Stomach (tissue), 9 donors: Measurements from ENCODE around the gene KIAA1958. TPM values are rescaled to one million over a fixed set of nuclear protein-coding genes. Genes with fewer than 3 reads are reported as not detected.

ENCODE experiments used
- DNase-seq, 2 donors: peaks; one replicate each; pipeline versions ENCODE4 v3.0.0 to v3.0.0-alpha.2; 2013 to 2019
- H3K27ac ChIP-seq, 5 donors: fragments of 200-600 bp in 4 of 5; sonication (generic) in 4 of 5; one replicate each; pipeline ENCODE4 v1.5.1; 2013 to 2019; ENCODE audit warnings: mild to moderate bottlenecking in 1 of 5, moderate library complexity in 1 of 5
- H3K27me3 ChIP-seq, 3 donors: fragments of 200-600 bp; sonication (generic); one replicate each; pipeline ENCODE4 v1.5.1; 2017 to 2019; ENCODE audit warnings: mixed run types in 1 of 3
- H3K36me3 ChIP-seq, 4 donors: fragments of 200-600 bp; sonication (generic); 1 replicate in 3 of 4; 2 replicates in 1 of 4; pipeline ENCODE4 v1.5.1; 2016 to 2019
- H3K4me1 ChIP-seq, 4 donors: fragments of 200-600 bp; sonication (generic); one replicate each; pipeline ENCODE4 v1.5.1; 2016 to 2019
- H3K4me3 ChIP-seq, 4 donors: fragments of 200-600 bp; sonication (generic) in 3 of 4; one replicate each; pipeline ENCODE4 v1.5.1; 2016 to 2019; ENCODE audit warnings: mild to moderate bottlenecking in 1 of 4
- H3K9me3 ChIP-seq, 4 donors: fragments of 200-600 bp; sonication (generic); one replicate each; pipeline ENCODE4 v1.5.1; 2016 to 2019
- EP300 ChIP-seq: sonication (generic); formaldehyde crosslinking; IDR thresholded peaks from one replicate; pipeline ENCODE4 v1.6.1; 2017; ENCODE audit warnings: antibody characterized with exemption
- POLR2A ChIP-seq, 4 donors: fragments of 450-650 bp; IDR thresholded peaks; one replicate each; pipeline ENCODE4 v1.6.1; 2016; ENCODE audit warnings: antibody characterized with exemption in 4 of 4, control low read depth in 2 of 4, mild to moderate bottlenecking in 1 of 4, moderate library complexity in 1 of 4
- POLR2AphosphoS5 ChIP-seq, 3 donors: sonication (generic); formaldehyde crosslinking; IDR thresholded peaks; one replicate each; pipeline ENCODE4 v1.6.1; 2016; ENCODE audit warnings: antibody characterized with exemption in 3 of 3
- WGBS, 5 donors: extraction: QIAGEN DNeasy Blood & Tissue Kit in 3 of 5; methylation state at CpG; one replicate each; pipeline versions ENCODE4 v1.1.5 to v1.1.7; 2013 to 2018; 5-methylcytosine and 5-hydroxymethylcytosine counted together
- intact Hi-C: fragments of 100-400 bp; cut with DNase I; formaldehyde crosslinking; loops from one replicate; pipeline ENCODE4 v1.15.1; 2023; ENCODE audit warnings: low total_unique reads
- polyA plus RNA-seq, 3 donors: library from polyadenylated mRNA; stranded (reverse); fragments of 200-250 nt; gene quantifications; one replicate each; pipeline ENCODE4 v1.2.3, GENCODE V29; 2013
- total RNA-seq, 5 donors: library from RNA; depleted of rRNA; stranded (reverse); fragments of >200 nt; gene quantifications; one replicate each; pipeline versions ENCODE4 v1.1.0 to v1.2.3, GENCODE V29; 2014 to 2016
- TF ChIP-seq, protein P1 (sequence below), 7 experiments: fragments of 450-650 bp in 4 of 7; fragments of 200-600 bp in 3 of 7; sonication (generic) in 3 of 7; IDR thresholded peaks; one replicate each; pipeline ENCODE4 v1.5.1; 2016 to 2019; ENCODE audit warnings: antibody characterized with exemption in 7 of 7, control low read depth in 2 of 7, mild to moderate bottlenecking in 1 of 7
- donor health status: healthy with polysubstance abuse.
- donor health status: Bipolar disorder and iron deficiency.
- donor health status: healthy.

The KIAA1958 gene
- total and polyA plus RNA-seq, 8 donors, result 0.60 to 77.7 (median 12.8) TPM

DNA sequence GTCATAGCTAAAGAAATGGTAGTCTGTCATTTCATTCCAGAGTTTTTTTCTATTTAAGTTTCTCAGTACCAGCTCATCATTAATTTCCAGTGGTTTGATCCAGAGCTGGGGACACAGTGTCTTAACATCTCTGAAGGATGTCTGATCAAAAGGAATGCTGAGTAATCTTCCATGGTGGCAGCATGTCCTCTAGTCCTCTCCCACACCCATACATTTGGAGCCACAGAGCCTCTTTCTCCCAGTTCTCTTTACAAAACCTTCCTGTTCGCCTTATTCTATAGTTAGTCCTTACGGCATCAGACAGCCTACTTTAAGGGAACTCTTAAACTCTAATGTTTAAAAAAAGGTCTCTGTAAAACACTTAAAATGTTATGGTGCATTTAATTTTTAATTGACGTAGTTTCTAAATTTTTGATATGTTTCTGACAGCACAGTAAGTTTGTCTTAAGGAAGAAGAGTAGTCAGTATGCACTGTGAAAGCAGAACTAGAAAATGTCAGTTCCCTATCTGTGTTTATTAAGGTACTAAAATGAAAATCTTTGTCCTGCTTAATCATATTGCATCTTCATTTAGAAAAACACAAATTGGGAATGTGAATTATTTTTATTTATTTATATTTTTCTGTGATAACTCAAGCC, 134.5 kb downstream of the KIAA1958 start:
- H3K36me3 ChIP-seq, result peaks cover 0 to 12% (median 10%) of the 10 kb centered on the region in 4 donors
- H3K4me3 ChIP-seq, result no peak overlapping the region
- intact Hi-C loops, result no loop called here
- peaks cover 0 to 1% (median 0%) of the 10 kb centered on the region in 4 donors for H3K4me1 ChIP-seq
- no peak for DNase-seq
- H3K27me3 ChIP-seq, result no peaks in the 10 kb centered on the region
- no peaks in the 10 kb centered on the region for H3K9me3 ChIP-seq
- no peak overlapping the region for H3K27ac ChIP-seq
- TF ChIP-seq EP300, result no peak
- no peak for TF ChIP-seq POLR2AphosphoS5 (IDR thresholded peaks at IDR 0.05)
- TF ChIP-seq, protein P1, sequence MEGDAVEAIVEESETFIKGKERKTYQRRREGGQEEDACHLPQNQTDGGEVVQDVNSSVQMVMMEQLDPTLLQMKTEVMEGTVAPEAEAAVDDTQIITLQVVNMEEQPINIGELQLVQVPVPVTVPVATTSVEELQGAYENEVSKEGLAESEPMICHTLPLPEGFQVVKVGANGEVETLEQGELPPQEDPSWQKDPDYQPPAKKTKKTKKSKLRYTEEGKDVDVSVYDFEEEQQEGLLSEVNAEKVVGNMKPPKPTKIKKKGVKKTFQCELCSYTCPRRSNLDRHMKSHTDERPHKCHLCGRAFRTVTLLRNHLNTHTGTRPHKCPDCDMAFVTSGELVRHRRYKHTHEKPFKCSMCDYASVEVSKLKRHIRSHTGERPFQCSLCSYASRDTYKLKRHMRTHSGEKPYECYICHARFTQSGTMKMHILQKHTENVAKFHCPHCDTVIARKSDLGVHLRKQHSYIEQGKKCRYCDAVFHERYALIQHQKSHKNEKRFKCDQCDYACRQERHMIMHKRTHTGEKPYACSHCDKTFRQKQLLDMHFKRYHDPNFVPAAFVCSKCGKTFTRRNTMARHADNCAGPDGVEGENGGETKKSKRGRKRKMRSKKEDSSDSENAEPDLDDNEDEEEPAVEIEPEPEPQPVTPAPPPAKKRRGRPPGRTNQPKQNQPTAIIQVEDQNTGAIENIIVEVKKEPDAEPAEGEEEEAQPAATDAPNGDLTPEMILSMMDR (IDR thresholded peaks at IDR 0.05), result no peak
- no peak for TF ChIP-seq POLR2A (IDR thresholded peaks at IDR 0.05)
- WGBS, 5 donors, result 60 to 98% (median 63%) methylated on average over 3 of the region's 3 CpGs

DNA sequence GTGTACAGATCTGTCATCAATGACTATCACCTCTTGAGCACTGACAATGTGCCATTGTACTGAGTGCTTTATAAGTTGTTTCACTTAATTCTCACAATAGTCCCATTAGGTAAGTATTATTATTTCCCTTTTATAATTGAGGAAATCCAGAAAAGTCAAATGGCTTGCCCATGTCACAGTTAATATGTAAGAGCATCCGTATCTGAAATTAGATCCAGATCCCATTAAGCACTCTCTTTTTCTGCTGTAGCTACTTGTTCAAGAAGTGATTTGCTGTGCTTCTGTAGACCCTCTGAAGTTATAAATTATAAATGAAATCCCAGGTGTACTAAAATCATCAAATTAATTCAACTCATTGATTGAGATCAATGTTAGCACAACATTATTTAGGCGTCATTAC, 136.6 kb downstream of the KIAA1958 start:
- intact Hi-C loops, result no loop called here
- Histone ChIP-seq H3K27me3 (no peaks in the 10 kb centered on the region), H3K9me3 (no peaks in the 10 kb centered on the region), H3K4me3 (no peak overlapping the region), H3K4me1 (peaks cover 0 to 13% (median 5%) of the 10 kb centered on the region in 4 donors), H3K36me3 (peaks cover 0 to 6% (median 6%) of the 10 kb centered on the region in 4 donors), H3K27ac (no peak overlapping the region)
- no peak for DNase-seq
- no peak for TF ChIP-seq POLR2AphosphoS5 (IDR thresholded peaks at IDR 0.05)
- no peak for TF ChIP-seq EP300
- TF ChIP-seq, protein P1 (IDR thresholded peaks at IDR 0.05), result no peak
- TF ChIP-seq POLR2A (IDR thresholded peaks at IDR 0.05), result no peak
- WGBS, 5 donors, result 90 to 97% (median 93%) methylated on average over 2 of the region's 2 CpGs

DNA sequence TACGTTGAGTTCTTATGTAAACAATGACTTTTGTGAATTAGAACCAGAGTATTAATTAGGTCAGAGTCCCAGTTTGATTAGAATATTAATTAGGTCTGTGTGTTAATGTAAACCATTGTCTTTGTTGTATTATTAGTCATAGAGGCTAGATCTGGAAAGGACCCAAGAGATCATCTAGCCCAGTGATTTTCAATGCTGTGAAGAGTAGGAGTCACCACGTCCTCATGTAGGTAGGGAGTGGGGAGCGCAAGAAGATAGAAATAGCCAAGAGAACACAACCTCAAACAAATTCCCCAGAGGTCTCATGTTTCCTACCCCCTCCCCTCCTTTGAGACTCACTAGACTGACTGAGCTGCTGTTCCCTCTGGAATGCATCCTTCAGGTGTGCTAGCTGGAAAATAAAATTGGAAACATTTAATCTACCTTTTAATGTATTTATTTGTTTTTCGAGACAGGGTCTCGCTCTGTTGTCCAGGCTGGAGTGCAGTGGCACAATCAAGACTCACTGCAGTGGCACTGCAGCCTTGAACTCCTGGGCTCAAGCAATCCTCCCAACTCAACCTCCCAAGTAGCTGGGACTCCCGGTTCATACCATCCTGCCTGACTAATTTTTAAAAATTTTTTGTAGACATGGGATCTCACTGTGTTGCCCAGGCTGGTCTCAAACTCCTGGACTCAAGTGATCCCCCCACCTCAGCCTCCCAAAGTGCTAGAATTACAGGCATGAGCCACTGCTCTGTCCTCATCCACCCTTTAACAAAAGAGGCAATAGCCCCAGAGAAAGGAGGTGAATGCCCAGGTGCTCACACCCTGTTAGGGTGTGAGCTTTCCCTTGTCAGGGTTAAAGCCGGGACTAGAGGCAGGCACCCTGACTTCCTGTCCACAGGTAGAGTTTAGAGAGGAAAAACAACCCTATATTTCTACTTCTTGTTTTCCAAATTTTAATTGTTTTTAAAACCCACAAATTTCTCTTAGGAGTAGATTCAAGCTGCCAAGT, 138.4 kb downstream of the KIAA1958 start:
- peaks cover 0 to 13% (median 5%) of the 10 kb centered on the region in 4 donors for H3K4me1 ChIP-seq
- H3K27me3 ChIP-seq, result no peaks in the 10 kb centered on the region
- WGBS, 5 donors, result 77 to 85% (median 84%) methylated on average over 7 of the region's 7 CpGs
- intact Hi-C loops, result no loop called here
- no peak overlapping the region for H3K27ac ChIP-seq
- no peaks in the 10 kb centered on the region for H3K9me3 ChIP-seq
- no peaks in the 10 kb centered on the region for H3K36me3 ChIP-seq
- no peak overlapping the region for H3K4me3 ChIP-seq
- TF ChIP-seq, protein P1 (IDR thresholded peaks at IDR 0.05), result no peak
- no peak for TF ChIP-seq POLR2A (IDR thresholded peaks at IDR 0.05)
- DNase-seq, result no peak

DNA sequence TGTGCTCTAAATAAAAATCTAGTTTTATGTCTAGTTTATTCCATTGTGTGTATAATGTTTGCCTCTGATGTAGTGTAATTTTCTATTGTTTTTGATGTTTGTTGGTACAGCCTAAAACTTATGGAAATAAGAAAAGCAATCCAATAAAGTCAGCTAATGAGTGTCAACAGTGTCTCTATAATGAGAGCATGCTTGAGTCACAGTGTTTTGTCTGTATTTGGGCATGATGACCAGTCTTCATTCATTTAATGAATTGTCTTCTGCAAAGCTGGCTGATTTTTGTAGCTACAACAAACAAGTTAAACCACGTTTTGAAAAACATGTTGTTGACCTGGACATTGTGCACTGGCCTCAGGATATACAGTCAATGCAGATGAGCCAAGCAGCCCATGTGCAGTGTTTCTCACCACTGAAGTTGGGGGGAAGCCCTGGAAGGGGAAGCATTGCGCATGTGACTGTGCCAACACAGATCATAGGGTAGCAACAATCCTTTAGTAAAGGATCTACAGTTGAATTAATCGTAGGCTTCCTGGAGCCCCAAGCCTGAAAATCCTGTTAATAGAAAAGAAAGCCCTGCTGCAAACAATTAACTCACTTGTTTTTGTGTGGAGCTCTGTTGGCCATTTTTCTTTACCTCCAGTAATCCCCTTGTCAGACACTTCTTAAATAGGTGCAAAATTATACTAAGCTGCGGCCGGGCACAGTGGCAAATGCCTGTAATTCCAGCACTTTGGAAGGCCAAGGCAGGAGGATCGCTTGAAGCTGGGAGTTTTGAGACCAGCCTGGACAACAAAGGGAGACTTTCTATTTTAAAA, 143.3 kb downstream of the KIAA1958 start:
- Histone ChIP-seq H3K4me1 (peaks cover 0 to 13% (median 5%) of the 10 kb centered on the region in 4 donors), H3K9me3 (no peaks in the 10 kb centered on the region), H3K36me3 (no peaks in the 10 kb centered on the region), H3K27ac (no peak overlapping the region), H3K27me3 (no peaks in the 10 kb centered on the region), H3K4me3 (no peak overlapping the region)
- WGBS, 5 donors, result 74 to 82% (median 80%) methylated on average over 6 of the region's 6 CpGs
- intact Hi-C loops, result no loop called here
- DNase-seq, result no peak
- no peak for TF ChIP-seq EP300
- no peak for TF ChIP-seq POLR2A (IDR thresholded peaks at IDR 0.05)
- no peak for TF ChIP-seq POLR2AphosphoS5 (IDR thresholded peaks at IDR 0.05)
- TF ChIP-seq, protein P1 (IDR thresholded peaks at IDR 0.05), result no peak
